ENCODE results near the gene RIMBP2.
A peak's percentile ranks its signal among the peaks of the same experiment; 100 is the strongest.
"Not testable (repeated sequence)": the region's sequence is repeated elsewhere in the genome, so short reads cannot be mapped to it uniquely, and the experiment has no call there.

Gene RIMBP2

GRCh38 chr12:130646716-130647370 lies 69.3 kb downstream of the RIMBP2 start:
- no peak for DNase-seq (ENCODE audit: low read depth, low spot score)
- no peak overlapping the region for H3K4me3 ChIP-seq (ENCODE audit: low read length)

- not testable (repeated sequence) for DNase-seq (ENCODE audit: low read depth, low spot score); H3K4me3 ChIP-seq (ENCODE audit: low read length)
Measured at GRCh38 chr12:130646191-130646590, 69.9 kb downstream of the RIMBP2 start.

- H3K4me3 ChIP-seq (ENCODE audit: low read length): no peak overlapping the region
- no peak for DNase-seq (ENCODE audit: low read depth, low spot score)
Measured at GRCh38 chr12:130645751-130646150, 70.3 kb downstream of the RIMBP2 start.

GRCh38 chr12:130644566-130644965 lies 71.5 kb downstream of the RIMBP2 start:
- DNase-seq (ENCODE audit: low read depth, low spot score): no peak
- H3K4me3 ChIP-seq (ENCODE audit: low read length): no peak overlapping the region

GRCh38 chr12:130644146-130644545 lies 72.0 kb downstream of the RIMBP2 start:
- no peak for DNase-seq (ENCODE audit: low read depth, low spot score)
- no peak overlapping the region for H3K4me3 ChIP-seq (ENCODE audit: low read length)

- no peak overlapping the region for H3K4me3 ChIP-seq (ENCODE audit: low read length)
- no peak for DNase-seq (ENCODE audit: low read depth, low spot score)
Measured at GRCh38 chr12:130642856-130643255, 73.2 kb downstream of the RIMBP2 start.

GRCh38 chr12:130641533-130642184 lies 74.4 kb downstream of the RIMBP2 start:
- DNase-seq (ENCODE audit: low read depth, low spot score): no peak
- no peak overlapping the region for H3K4me3 ChIP-seq (ENCODE audit: low read length)

GRCh38 chr12:130640901-130641300 lies 75.2 kb downstream of the RIMBP2 start:
- DNase-seq (ENCODE audit: low read depth, low spot score): no peak
- H3K4me3 ChIP-seq (ENCODE audit: low read length): no peak overlapping the region

GRCh38 chr12:130640496-130640895 lies 75.6 kb downstream of the RIMBP2 start:
- H3K4me3 ChIP-seq (ENCODE audit: low read length): no peak overlapping the region
- DNase-seq (ENCODE audit: low read depth, low spot score): no peak

GRCh38 chr12:130639476-130640424 lies 76.3 kb downstream of the RIMBP2 start:
- H3K4me3 ChIP-seq (ENCODE audit: low read length): no peak overlapping the region
- no peak for DNase-seq (ENCODE audit: low read depth, low spot score)

- DNase-seq (ENCODE audit: low read depth, low spot score): no peak
- H3K4me3 ChIP-seq (ENCODE audit: low read length): no peak overlapping the region
Measured at GRCh38 chr12:130636370-130636769, 79.7 kb downstream of the RIMBP2 start.

- DNase-seq (ENCODE audit: low read depth, low spot score): no peak
Measured at GRCh38 chr12:130634866-130635265, 81.2 kb downstream of the RIMBP2 start.

GRCh38 chr12:130633771-130634170 lies 82.3 kb downstream of the RIMBP2 start:
- DNase-seq (ENCODE audit: low read depth, low spot score): no peak
- H3K4me3 ChIP-seq (ENCODE audit: low read length): no peak overlapping the region

More at GRCh38 chr12:130634866-130635265, 81.2 kb downstream of the RIMBP2 start:
- no peak overlapping the region for H3K4me3 ChIP-seq (ENCODE audit: low read length)

GRCh38 chr12:130632642-130633041 lies 83.5 kb downstream of the RIMBP2 start:
- H3K4me3 ChIP-seq (ENCODE audit: low read length): no peak overlapping the region
- no peak for DNase-seq (ENCODE audit: low read depth, low spot score)

GRCh38 chr12:130628304-130628703 lies 87.8 kb downstream of the RIMBP2 start:
- no peak for DNase-seq (ENCODE audit: low read depth, low spot score)
- H3K4me3 ChIP-seq (ENCODE audit: low read length): no peak overlapping the region

- H3K4me3 ChIP-seq (ENCODE audit: low read length): no peak overlapping the region
- peak; percentile 24 for DNase-seq (ENCODE audit: low read depth, low spot score)
Measured at GRCh38 chr12:130627175-130627574, 88.9 kb downstream of the RIMBP2 start.

- no peak for DNase-seq (ENCODE audit: low read depth, low spot score)
- no peak overlapping the region for H3K4me3 ChIP-seq (ENCODE audit: low read length)
Measured at GRCh38 chr12:130626601-130627000, 89.5 kb downstream of the RIMBP2 start.

GRCh38 chr12:130625201-130625600 lies 90.9 kb downstream of the RIMBP2 start:
- DNase-seq (ENCODE audit: low read depth, low spot score): no peak
- H3K4me3 ChIP-seq (ENCODE audit: low read length): no peak overlapping the region

GRCh38 chr12:130622803-130623202 lies 93.3 kb downstream of the RIMBP2 start:
- DNase-seq (ENCODE audit: low read depth, low spot score): no peak
- H3K4me3 ChIP-seq (ENCODE audit: low read length): no peak overlapping the region

Data from Jurkat, Clone E6-1 (cell line).